Neural crest cell (in vitro differentiated cells): ENCODE data around the gene KCNN4. TPM values are rescaled to one million over a fixed set of nuclear protein-coding genes. Genes with fewer than 3 reads are reported as not detected.
"Not testable (repeated sequence)": the region's sequence is repeated elsewhere in the genome, so short reads cannot be mapped to it uniquely, and the experiment has no call there.

Experiments
- DNase-seq: peaks from one replicate; pipeline ENCODE4 v3.0.0; 2021; ENCODE audit warnings: low read depth, mixed read lengths, low spot score
- H3K27ac Mint-ChIP-seq: one replicate; pipeline ENCODE4 v1.8.0; 2021; ENCODE audit warnings: mild to moderate bottlenecking, mixed read lengths; ENCODE audit not compliant: unreplicated experiment
- H3K27me3 Mint-ChIP-seq: 2 replicates; pipeline ENCODE4 v1.8.0; 2021; ENCODE audit warnings: low read depth, mild to moderate bottlenecking, mixed read lengths
- H3K36me3 Mint-ChIP-seq: 2 replicates; pipeline ENCODE4 v1.8.0; 2021; ENCODE audit warnings: low read depth, mild to moderate bottlenecking, mixed read lengths
- H3K4me1 Mint-ChIP-seq: 2 replicates; pipeline ENCODE4 v1.8.0; 2021; ENCODE audit warnings: mixed read lengths
- H3K4me3 Mint-ChIP-seq: one replicate; pipeline ENCODE4 v1.8.0; 2021; ENCODE audit warnings: mild to moderate bottlenecking, mixed read lengths
- H3K9me3 Mint-ChIP-seq: 2 replicates; pipeline ENCODE4 v1.8.0; 2021; ENCODE audit warnings: mixed read lengths
- CTCF ChIP-seq: fragments of 200-600 bp; sonication (generic); conservative IDR thresholded peaks from 2 replicates; pipeline ENCODE4 v1.5.0; 2021; ENCODE audit warnings: antibody characterized with exemption, mild to moderate bottlenecking
- total RNA-seq: library from RNA; stranded (reverse); gene quantifications from 2 replicates; pipeline ENCODE4 v1.2.1, GENCODE V29; 2021

KCNN4 gene
- total RNA-seq, 1 donor from 2014 or later = 2.8 TPM

- no peak overlapping the region for H3K4me3 Mint-ChIP-seq
- no peak for DNase-seq
- TF ChIP-seq CTCF = no peak
- no peak overlapping the region for H3K27ac Mint-ChIP-seq
- peaks cover 48% of the 10 kb centered on the region for H3K27me3 Mint-ChIP-seq
- peaks cover 10% of the 10 kb centered on the region for H3K4me1 Mint-ChIP-seq
- no peaks in the 10 kb centered on the region for H3K36me3 Mint-ChIP-seq
- H3K9me3 Mint-ChIP-seq = no peaks in the 10 kb centered on the region
Observed at GRCh38 chr19:43768273-43769050, 12.3 kb downstream of the KCNN4 start.

- no peak overlapping the region for H3K4me3 Mint-ChIP-seq
- H3K27ac Mint-ChIP-seq = no peak overlapping the region
- TF ChIP-seq CTCF = no peak
- H3K4me1 Mint-ChIP-seq = peaks cover 10% of the 10 kb centered on the region
- no peaks in the 10 kb centered on the region for H3K9me3 Mint-ChIP-seq
- DNase-seq = no peak
- H3K36me3 Mint-ChIP-seq = no peaks in the 10 kb centered on the region
- peaks cover 42% of the 10 kb centered on the region for H3K27me3 Mint-ChIP-seq
Observed at GRCh38 chr19:43767818-43768217, 13.0 kb downstream of the KCNN4 start.

- no peak for DNase-seq
- Mint-ChIP-seq H3K4me1 (peaks cover 10% of the 10 kb centered on the region), H3K27me3 (peaks cover 37% of the 10 kb centered on the region), H3K4me3 (no peak overlapping the region), H3K9me3 (no peaks in the 10 kb centered on the region), H3K36me3 (no peaks in the 10 kb centered on the region), H3K27ac (no peak overlapping the region)
- no peak for TF ChIP-seq CTCF
Observed at GRCh38 chr19:43767316-43767715, 13.5 kb downstream of the KCNN4 start.

- Mint-ChIP-seq H3K27me3 (peaks cover 30% of the 10 kb centered on the region), H3K27ac (no peak overlapping the region), H3K9me3 (no peaks in the 10 kb centered on the region), H3K4me1 (peaks cover 10% of the 10 kb centered on the region), H3K36me3 (no peaks in the 10 kb centered on the region), H3K4me3 (no peak overlapping the region)
- no peak for TF ChIP-seq CTCF
- DNase-seq = no peak
Observed at GRCh38 chr19:43766755-43767043, 14.1 kb downstream of the KCNN4 start.

- Mint-ChIP-seq H3K27ac (peak overlapping the region; percentile 43), H3K4me1 (peaks cover 10% of the 10 kb centered on the region), H3K4me3 (no peak overlapping the region), H3K36me3 (no peaks in the 10 kb centered on the region), H3K27me3 (peaks cover 19% of the 10 kb centered on the region), H3K9me3 (no peaks in the 10 kb centered on the region)
- no peak for TF ChIP-seq CTCF
- DNase-seq = no peak
Observed at GRCh38 chr19:43765109-43765876, 15.5 kb downstream of the KCNN4 start.

- not testable (repeated sequence) for H3K9me3 Mint-ChIP-seq, DNase-seq, H3K36me3 Mint-ChIP-seq, H3K4me3 Mint-ChIP-seq
- Mint-ChIP-seq H3K4me1 (peaks cover 11% of the 10 kb centered on the region), H3K27me3 (peaks cover 13% of the 10 kb centered on the region), H3K27ac (peak overlapping the region; percentile 43)
Observed at GRCh38 chr19:43764684-43765083, 16.1 kb downstream of the KCNN4 start.
